Measurements from ENCODE around the gene LRRC49. TPM values are rescaled to one million over a fixed set of nuclear protein-coding genes. Genes with fewer than 3 reads are reported as not detected.
"Not testable (repeated sequence)": the region's sequence is repeated elsewhere in the genome, so short reads cannot be mapped to it uniquely, and the experiment has no call there.

LRRC49 gene
- polyA plus RNA-seq, 2 of the 4 experiments (the other 2 are of a cell fraction): 10.0 to 14.3 TPM

- no peak for TF ChIP-seq HES2 (IDR thresholded peaks at IDR 0.05)
Measured at GRCh38 chr15:71002316-71002715, 109.7 kb downstream of the LRRC49 start (continued).

- Histone ChIP-seq H3K4me1 (no peaks in the 10 kb centered on the region), H3K9me3 (peaks cover 8% of the 10 kb centered on the region; the same call in 1 of the 3 replicates), H3K4me2 (no peak overlapping the region), H3K27ac (no peak overlapping the region), H3K4me3 (no peak overlapping the region)
- ATAC-seq: no peak
- CTCF ChIA-PET: interaction anchor here (1.3 to 1.9 kb wide), 2 partner anchors 437 to 440 kb away, joined by 3 to 4 read pairs; no protein-coding TSS in a partner anchor
- FAIRE-seq: no peak
- TF ChIP-seq PBX3 (IDR thresholded peaks at IDR 0.05): no peak
- no peak for TF ChIP-seq JUNB (IDR thresholded peaks at IDR 0.05)
- no peak for TF ChIP-seq EHMT2 (IDR thresholded peaks at IDR 0.05; ENCODE audit: low read depth)
- no peak for TF ChIP-seq BHLHE40 (IDR thresholded peaks at IDR 0.05; ENCODE audit: low read depth, low read length)
- no peak for TF ChIP-seq SREBF2 (IDR thresholded peaks at IDR 0.05)
- no peak for TF ChIP-seq E2F6 (IDR thresholded peaks at IDR 0.05; ENCODE audit: borderline replicate concordance, low read depth)
- TF ChIP-seq SMC3 (IDR thresholded peaks at IDR 0.05): no peak
- TF ChIP-seq RAD21 (conservative IDR thresholded peaks at IDR 0.05 in 1 of 2, IDR thresholded peaks at IDR 0.05 in 1 of 2): no peak
- no peak for TF ChIP-seq ESRRA (IDR thresholded peaks at IDR 0.05; ENCODE audit: borderline replicate concordance, low read length)
- TF ChIP-seq ZFP36 (IDR thresholded peaks at IDR 0.05; ENCODE audit: borderline replicate concordance, partially characterized antibody): no peak
- no peak for TF ChIP-seq ATOH8 (CRISPR knock-in tag; IDR thresholded peaks at IDR 0.05; ENCODE audit: low read depth)
- no peak for TF ChIP-seq HOXB5 (CRISPR knock-in tag; IDR thresholded peaks at IDR 0.05)
- no peak for TF ChIP-seq ELK1 (IDR thresholded peaks at IDR 0.05; ENCODE audit: low read depth, low read length)
- TF ChIP-seq MAZ (IDR thresholded peaks at IDR 0.05; ENCODE audit: borderline replicate concordance, low read depth, low read length): no peak
- TF ChIP-seq ZNF302 (CRISPR knock-in tag; IDR thresholded peaks at IDR 0.05): no peak
- no peak for TF ChIP-seq RCOR1 (IDR thresholded peaks at IDR 0.05; ENCODE audit: low read depth, low read length)
- no peak for TF ChIP-seq RNF2 (IDR thresholded peaks at IDR 0.05; ENCODE audit: borderline replicate concordance, low read depth)
- TF ChIP-seq NFE2L2 (conservative IDR thresholded peaks at IDR 0.05; ENCODE audit: low read length): no peak
- DNase-seq (ENCODE audit: low read depth in 1 of 2, low spot score in 1 of 2): no peak
- POLR2A ChIA-PET: no interaction called here
Measured at GRCh38 chr15:71003319-71003718, 110.7 kb downstream of the LRRC49 start.

- H3K27ac ChIP-seq; POLR2A ChIA-PET; ATAC-seq; DNase-seq (ENCODE audit: low read depth in 1 of 2, low spot score in 1 of 2); H3K4me1 ChIP-seq; H3K9me3 ChIP-seq; FAIRE-seq; H3K4me2 ChIP-seq; H3K4me3 ChIP-seq: not testable (repeated sequence)
- WGBS (ENCODE audit: missing lambda C conversion rate): 96% methylated on average over 4 of the region's 4 CpGs
- CTCF ChIA-PET: interaction anchor here (0.6 to 1.9 kb wide), 3 partner anchors 436 to 796 kb away, joined by 4 to 5 read pairs (median 5); no protein-coding TSS in a partner anchor
Measured at GRCh38 chr15:71004506-71004905, 111.9 kb downstream of the LRRC49 start.

Data from A549 (cell line).